MCF 10A (cell line): ENCODE results near the gene ACOXL. TPM values are rescaled to one million over a fixed set of nuclear protein-coding genes. Genes with fewer than 3 reads are reported as not detected.

Experiments
- BruUV-seq: library from RNA; stranded (reverse); fragments of 400-500 nt; replicated peaks from 2 replicates; lab custom pipeline; 2021; lab: Mats Ljungman, UMichigan
- CTCF ChIA-PET: fragments of 300-600 bp; sonication (Branson Sonifier 250); formaldehyde crosslinking; extraction: SDS; loops from one replicate; lab custom pipeline; 2021; ENCODE audit warnings: antibody characterized with exemption, inconsistent platforms; lab: Yijun Ruan, JAX
- POLR2A ChIA-PET: fragments of 300-600, 350-650 bp; sonication (Branson Sonifier 250); formaldehyde crosslinking; extraction: SDS; loops from one replicate; lab custom pipeline; 2020; ENCODE audit warnings: antibody characterized with exemption, inconsistent platforms; lab: Yijun Ruan, JAX
- DNase-seq: peaks from one replicate; pipeline ENCODE4 v3.0.0-alpha.2; 2018; ENCODE audit not compliant: unreplicated experiment
- H3K27ac Mint-ChIP-seq: one replicate; pipeline ENCODE4 v1.8.0; 2022; ENCODE audit warnings: mild to moderate bottlenecking, low read depth, mixed read lengths; ENCODE audit not compliant: unreplicated experiment
- H3K27me3 Mint-ChIP-seq: one replicate; pipeline ENCODE4 v1.8.0; 2022; ENCODE audit warnings: mixed read lengths; ENCODE audit not compliant: insufficient read depth, unreplicated experiment
- H3K36me3 Mint-ChIP-seq: one replicate; pipeline ENCODE4 v1.8.0; 2022; ENCODE audit warnings: mild to moderate bottlenecking, moderate library complexity, mixed read lengths; ENCODE audit not compliant: insufficient read depth, unreplicated experiment
- H3K4me1 Mint-ChIP-seq: one replicate; pipeline ENCODE4 v1.8.0; 2022; ENCODE audit warnings: mixed read lengths; ENCODE audit not compliant: insufficient read depth, unreplicated experiment
- H3K4me3 Mint-ChIP-seq: one replicate; pipeline ENCODE4 v1.8.0; 2022; ENCODE audit warnings: mild to moderate bottlenecking, moderate library complexity, mixed read lengths; ENCODE audit not compliant: unreplicated experiment
- H3K9me3 Mint-ChIP-seq: one replicate; pipeline ENCODE4 v1.8.0; 2022; ENCODE audit warnings: mixed read lengths; ENCODE audit not compliant: unreplicated experiment
- intact Hi-C: fragments of 100-400 bp; cut with micrococcal nuclease; formaldehyde crosslinking; loops from 2 replicates; pipeline ENCODE4 v1.14.1; 2022
- total RNA-seq: library from RNA; stranded (reverse); gene quantifications from 2 replicates; pipeline ENCODE4 v1.2.3, GENCODE V29; 2022
- TF ChIP-seq, protein P1 (sequence below): fragments of 200-600 bp; IDR thresholded peaks from one replicate; pipeline ENCODE4 v1.8.0; 2022; ENCODE audit warnings: antibody characterized with exemption, mild to moderate bottlenecking; ENCODE audit not compliant: unreplicated experiment

Gene ACOXL
- total RNA-seq, 1 experiment from 2014 or later: not detected

DNA sequence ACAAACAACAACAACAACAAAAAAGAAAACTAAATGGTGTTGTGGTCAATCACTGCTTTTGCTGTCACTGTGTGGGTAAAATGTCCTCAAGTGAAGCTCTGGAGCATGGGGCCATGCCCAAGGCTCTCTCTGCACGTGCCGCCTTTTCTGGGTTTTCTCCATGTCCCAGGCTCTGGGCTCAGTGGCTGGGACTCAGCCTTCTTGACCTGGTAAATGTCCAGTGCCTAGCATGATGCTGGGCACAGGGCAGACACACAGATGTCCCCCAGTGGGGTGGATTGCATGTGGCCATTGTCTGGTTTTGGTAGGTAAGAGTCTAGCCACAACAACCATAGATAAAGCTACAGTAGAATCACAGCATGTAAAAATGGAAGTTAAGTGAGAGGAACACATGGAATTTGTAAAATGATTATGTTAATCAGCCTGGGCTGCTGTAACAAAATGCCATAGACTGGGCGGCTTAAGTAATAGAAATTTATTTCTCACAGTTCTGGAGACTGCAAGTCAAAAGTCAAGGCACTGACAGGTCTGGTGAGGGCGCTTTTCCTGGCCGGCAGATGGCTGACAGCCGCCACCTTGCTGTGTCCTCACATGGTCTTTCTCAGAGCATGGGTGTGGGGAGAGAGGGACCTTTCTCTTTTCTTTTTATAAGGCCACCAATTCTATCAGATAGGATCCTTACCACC lies 174.4 kb downstream of the ACOXL start:
- peaks cover 15% of the 10 kb centered on the region for H3K27me3 Mint-ChIP-seq
- no TSS peak for BruUV-seq
- no peak for DNase-seq
- no peaks in the 10 kb centered on the region for H3K36me3 Mint-ChIP-seq
- ChIA-PET POLR2A (no interaction called here), CTCF (no interaction called here)
- intact Hi-C loops: no loop called here
- peaks cover 6% of the 10 kb centered on the region for H3K9me3 Mint-ChIP-seq
- H3K4me1 Mint-ChIP-seq: no peaks in the 10 kb centered on the region
- TF ChIP-seq, protein P1, sequence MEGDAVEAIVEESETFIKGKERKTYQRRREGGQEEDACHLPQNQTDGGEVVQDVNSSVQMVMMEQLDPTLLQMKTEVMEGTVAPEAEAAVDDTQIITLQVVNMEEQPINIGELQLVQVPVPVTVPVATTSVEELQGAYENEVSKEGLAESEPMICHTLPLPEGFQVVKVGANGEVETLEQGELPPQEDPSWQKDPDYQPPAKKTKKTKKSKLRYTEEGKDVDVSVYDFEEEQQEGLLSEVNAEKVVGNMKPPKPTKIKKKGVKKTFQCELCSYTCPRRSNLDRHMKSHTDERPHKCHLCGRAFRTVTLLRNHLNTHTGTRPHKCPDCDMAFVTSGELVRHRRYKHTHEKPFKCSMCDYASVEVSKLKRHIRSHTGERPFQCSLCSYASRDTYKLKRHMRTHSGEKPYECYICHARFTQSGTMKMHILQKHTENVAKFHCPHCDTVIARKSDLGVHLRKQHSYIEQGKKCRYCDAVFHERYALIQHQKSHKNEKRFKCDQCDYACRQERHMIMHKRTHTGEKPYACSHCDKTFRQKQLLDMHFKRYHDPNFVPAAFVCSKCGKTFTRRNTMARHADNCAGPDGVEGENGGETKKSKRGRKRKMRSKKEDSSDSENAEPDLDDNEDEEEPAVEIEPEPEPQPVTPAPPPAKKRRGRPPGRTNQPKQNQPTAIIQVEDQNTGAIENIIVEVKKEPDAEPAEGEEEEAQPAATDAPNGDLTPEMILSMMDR: no peak
- H3K27ac Mint-ChIP-seq: no peak overlapping the region
- no peak overlapping the region for H3K4me3 Mint-ChIP-seq

DNA sequence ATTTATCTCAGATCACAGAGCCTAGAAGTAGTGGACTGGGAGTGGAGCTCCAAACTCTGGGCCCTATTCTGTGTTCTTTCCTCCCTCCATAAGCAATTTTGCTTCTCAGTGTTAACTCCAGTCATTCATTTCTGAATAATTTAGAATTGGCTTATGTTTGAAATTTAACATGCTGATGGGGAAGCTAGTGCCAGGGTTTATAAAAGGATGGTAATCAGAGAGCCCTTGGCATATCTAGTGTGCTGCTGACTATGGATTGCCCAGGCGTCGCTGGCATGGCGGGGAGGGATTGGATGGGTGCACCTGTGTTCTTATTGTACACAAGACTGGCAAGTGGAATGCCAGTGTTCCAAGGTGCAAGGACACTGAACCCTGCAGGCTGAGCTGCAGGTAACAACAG lies 177.1 kb downstream of the ACOXL start:
- Mint-ChIP-seq H3K4me1 (no peaks in the 10 kb centered on the region), H3K27me3 (peaks cover 24% of the 10 kb centered on the region), H3K9me3 (peaks cover 9% of the 10 kb centered on the region), H3K4me3 (no peak overlapping the region), H3K36me3 (no peaks in the 10 kb centered on the region), H3K27ac (no peak overlapping the region)
- no peak for DNase-seq
- TF ChIP-seq, protein P1: no peak
- CTCF ChIA-PET: no interaction called here
- intact Hi-C loops: no loop called here
- BruUV-seq: no TSS peak
- POLR2A ChIA-PET: interaction anchor here (0.7 kb wide), 1 partner anchor 204 kb away, joined by 3 read pairs; no protein-coding TSS in a partner anchor

DNA sequence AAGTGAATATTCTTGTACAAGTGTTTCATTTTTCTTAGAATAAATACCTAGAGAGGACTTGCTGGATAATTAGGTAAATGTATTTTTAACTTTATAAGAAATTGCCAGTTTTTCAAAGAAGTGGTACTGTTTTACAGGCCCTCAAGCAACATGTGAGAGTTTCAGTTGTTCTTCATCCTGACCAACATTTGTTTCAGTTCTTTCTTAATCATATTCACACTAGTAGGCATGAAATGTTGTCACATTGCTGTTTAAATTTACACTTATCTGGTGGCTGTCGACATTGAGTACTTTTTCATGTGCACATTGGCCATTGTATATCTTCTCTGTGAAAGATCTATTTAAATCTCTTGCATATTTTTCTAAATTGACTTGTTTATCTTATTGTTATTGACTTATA lies 178.1 kb downstream of the ACOXL start:
- Mint-ChIP-seq H3K4me1 (no peaks in the 10 kb centered on the region), H3K4me3 (no peak overlapping the region), H3K9me3 (peaks cover 9% of the 10 kb centered on the region), H3K27me3 (peaks cover 21% of the 10 kb centered on the region), H3K36me3 (no peaks in the 10 kb centered on the region), H3K27ac (no peak overlapping the region)
- ChIA-PET POLR2A (no interaction called here), CTCF (no interaction called here)
- intact Hi-C loops: no loop called here
- BruUV-seq: no TSS peak
- DNase-seq: no peak
- TF ChIP-seq, protein P1: no peak

DNA sequence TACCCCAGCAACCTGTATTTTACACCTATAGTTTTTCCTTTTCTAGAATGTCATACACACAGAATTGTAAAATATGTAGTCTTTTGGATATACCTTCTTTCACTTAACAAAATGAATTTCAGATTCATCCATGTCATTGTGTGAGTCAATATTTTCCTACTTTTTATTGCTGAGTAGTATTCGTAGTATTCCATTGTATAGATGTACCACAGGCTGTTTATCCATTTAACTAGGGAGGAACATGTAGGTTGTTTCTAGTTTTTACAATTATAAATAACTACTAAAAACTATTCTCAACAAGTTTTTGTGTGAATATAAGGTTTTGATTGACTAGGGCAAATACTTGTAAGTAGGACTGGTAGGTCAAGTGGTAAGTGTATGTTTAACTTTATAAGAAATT lies 187.4 kb downstream of the ACOXL start:
- H3K9me3 Mint-ChIP-seq: no peaks in the 10 kb centered on the region
- no TSS peak for BruUV-seq
- no peaks in the 10 kb centered on the region for H3K4me1 Mint-ChIP-seq
- CTCF ChIA-PET: interaction anchor here (0.7 kb wide), 1 partner anchor 103 kb away, joined by 3 read pairs; no protein-coding TSS in a partner anchor
- H3K27me3 Mint-ChIP-seq: peaks cover 58% of the 10 kb centered on the region
- no peak overlapping the region for H3K27ac Mint-ChIP-seq
- peaks cover 5% of the 10 kb centered on the region for H3K36me3 Mint-ChIP-seq
- TF ChIP-seq, protein P1: no peak
- no peak overlapping the region for H3K4me3 Mint-ChIP-seq
- intact Hi-C loops: no loop called here
- DNase-seq: no peak
- POLR2A ChIA-PET: no interaction called here
